Endodermal cell (in vitro differentiated cells): ENCODE results near the gene GCN1. TPM values are rescaled to one million over a fixed set of nuclear protein-coding genes. Genes with fewer than 3 reads are reported as not detected.
A peak's percentile ranks its signal among the peaks of the same experiment; 100 is the strongest.

Experiments
- DNase-seq: peaks from one replicate; pipeline ENCODE4 v3.0.0-alpha.2; 2017
- H3K27ac ChIP-seq: 2 replicates; pipeline ENCODE4 v1.5.1; 2013; ENCODE audit warnings: mild to moderate bottlenecking, low read depth, low read length, moderate library complexity
- H3K27me3 ChIP-seq: 2 replicates; pipeline ENCODE4 v1.6.1; 2013; ENCODE audit warnings: mild to moderate bottlenecking, low read length, moderate library complexity; ENCODE audit not compliant: insufficient read depth, control insufficient read depth, poor library complexity, severe bottlenecking
- H3K36me3 ChIP-seq: 2 replicates; pipeline ENCODE4 v1.7.0; 2013; ENCODE audit warnings: mild to moderate bottlenecking, low read length, moderate library complexity; ENCODE audit not compliant: control insufficient read depth, insufficient read depth
- H3K4me1 ChIP-seq: one replicate; pipeline ENCODE4 v1.7.0; 2013; ENCODE audit warnings: low read length; ENCODE audit not compliant: control insufficient read depth, insufficient read depth
- H3K4me3 ChIP-seq: 2 replicates; pipeline ENCODE4 v1.5.1; 2013; ENCODE audit warnings: mild to moderate bottlenecking, low read length, moderate library complexity
- H3K9ac ChIP-seq: 2 replicates; pipeline ENCODE4 v1.6.1; 2013; ENCODE audit warnings: mild to moderate bottlenecking, low read length, moderate library complexity; ENCODE audit not compliant: poor library complexity, severe bottlenecking; ENCODE audit errors: extremely low read depth
- H3K9me3 ChIP-seq: 2 replicates; pipeline ENCODE4 v1.6.1; 2013; ENCODE audit warnings: mild to moderate bottlenecking, low read length, moderate library complexity; ENCODE audit not compliant: control insufficient read depth
- H3K27ac Mint-ChIP-seq: 2 replicates; pipeline ENCODE4 v1.8.0; 2020; ENCODE audit warnings: mixed read lengths
- H3K27me3 Mint-ChIP-seq: 2 replicates; pipeline ENCODE4 v1.8.0; 2021; ENCODE audit warnings: mild to moderate bottlenecking, mixed read lengths; ENCODE audit not compliant: insufficient read depth
- H3K36me3 Mint-ChIP-seq: 2 replicates; pipeline ENCODE4 v1.8.0; 2020; ENCODE audit warnings: low read depth, mixed read lengths
- H3K4me1 Mint-ChIP-seq: 2 replicates; pipeline ENCODE4 v1.8.0; 2020; ENCODE audit warnings: mixed read lengths
- H3K4me3 Mint-ChIP-seq: 2 replicates; pipeline ENCODE4 v1.8.0; 2020; ENCODE audit warnings: mild to moderate bottlenecking, moderate library complexity, mixed read lengths
- H3K9me3 Mint-ChIP-seq: 2 replicates; pipeline ENCODE4 v1.8.0; 2020; ENCODE audit warnings: mild to moderate bottlenecking, mixed read lengths
- WGBS, 2 experiments: methylation state at CpG; one replicate each; pipeline versions ENCODE4 v1.1.5 to v1.1.7; 2013; ENCODE audit warnings: missing lambda C conversion rate in 2 of 2, mixed read lengths in 1 of 2; ENCODE audit not compliant: insufficient coverage in 1 of 2, insufficient read length in 1 of 2; 5-methylcytosine and 5-hydroxymethylcytosine counted together
- total RNA-seq, 2 donors: library from RNA; stranded (reverse); fragmentation: NEBNext Ultra II Directional in 1 of 2; extraction: Animal tissue kit (Norgen Biotek cat#: 25700) in 1 of 2; gene quantifications; 2 replicates in 1 of 2; 3 replicates in 1 of 2; pipeline ENCODE4 v1.2.1, GENCODE V29; 2021
- TF ChIP-seq, protein P1 (sequence below): fragments of 200-600 bp; sonication (generic); conservative IDR thresholded peaks from 2 replicates; pipeline ENCODE4 v1.5.0; 2021; ENCODE audit warnings: antibody characterized with exemption, mild to moderate bottlenecking

Gene GCN1
- total RNA-seq, 2 donors from 2014 or later = 133 to 143 TPM

DNA sequence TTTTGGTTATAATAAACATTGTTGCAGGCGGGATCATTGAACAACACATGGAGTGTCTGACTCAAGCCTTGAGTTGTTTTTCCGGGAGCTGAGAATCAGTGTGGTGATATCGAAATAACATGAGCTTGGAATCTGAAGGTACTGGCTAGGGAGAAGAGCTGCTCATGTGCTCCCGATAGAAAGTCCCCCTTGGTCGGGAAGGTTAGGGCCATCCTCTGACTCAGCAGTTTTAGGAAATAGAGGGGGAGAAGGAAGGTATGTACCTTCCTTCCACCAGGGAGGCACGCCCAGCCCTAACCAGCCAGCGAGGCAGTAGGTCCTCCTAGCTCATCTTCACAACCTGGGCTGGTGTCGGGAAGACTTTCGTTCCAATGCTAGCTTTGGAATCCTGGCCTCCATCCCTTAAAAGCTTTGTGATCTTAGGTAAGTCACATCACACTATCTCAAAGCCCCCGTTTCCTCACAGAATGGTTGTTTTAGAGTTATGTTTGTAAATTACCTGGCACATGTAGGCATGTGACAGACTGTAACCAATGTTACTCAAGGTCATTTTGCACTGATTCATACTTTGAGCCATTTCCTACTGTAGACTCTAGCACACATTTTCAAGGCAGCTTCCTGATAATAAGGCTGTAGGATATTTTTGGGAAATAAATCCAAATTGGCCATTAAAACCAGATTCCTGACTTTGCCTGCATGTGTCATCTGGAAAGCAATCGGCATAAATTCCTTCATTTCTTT, 76.0 kb downstream of the GCN1 start:
- H3K9me3 Mint-ChIP-seq = no peaks in the 10 kb centered on the region
- 47 to 55% methylated on average over 7 to 11 of the region's 11 CpGs for WGBS, 2 experiments
- H3K4me1 Mint-ChIP-seq = peaks cover 26% of the 10 kb centered on the region
- no peaks in the 10 kb centered on the region for H3K9me3 ChIP-seq
- H3K4me1 ChIP-seq = peaks cover 7% of the 10 kb centered on the region
- peak overlapping the region; percentile 90 for H3K27ac Mint-ChIP-seq
- H3K36me3 ChIP-seq = peaks cover 12% of the 10 kb centered on the region
- H3K4me3 Mint-ChIP-seq = peak overlapping the region; percentile 84
- H3K27me3 ChIP-seq = no peaks in the 10 kb centered on the region
- peaks cover 14% of the 10 kb centered on the region for H3K36me3 Mint-ChIP-seq
- peak overlapping the region; percentile 99 for H3K4me3 ChIP-seq
- no peaks in the 10 kb centered on the region for H3K27me3 Mint-ChIP-seq
- no peak overlapping the region for H3K27ac ChIP-seq
- peak overlapping the region; percentile 80 for H3K9ac ChIP-seq
- TF ChIP-seq, protein P1, sequence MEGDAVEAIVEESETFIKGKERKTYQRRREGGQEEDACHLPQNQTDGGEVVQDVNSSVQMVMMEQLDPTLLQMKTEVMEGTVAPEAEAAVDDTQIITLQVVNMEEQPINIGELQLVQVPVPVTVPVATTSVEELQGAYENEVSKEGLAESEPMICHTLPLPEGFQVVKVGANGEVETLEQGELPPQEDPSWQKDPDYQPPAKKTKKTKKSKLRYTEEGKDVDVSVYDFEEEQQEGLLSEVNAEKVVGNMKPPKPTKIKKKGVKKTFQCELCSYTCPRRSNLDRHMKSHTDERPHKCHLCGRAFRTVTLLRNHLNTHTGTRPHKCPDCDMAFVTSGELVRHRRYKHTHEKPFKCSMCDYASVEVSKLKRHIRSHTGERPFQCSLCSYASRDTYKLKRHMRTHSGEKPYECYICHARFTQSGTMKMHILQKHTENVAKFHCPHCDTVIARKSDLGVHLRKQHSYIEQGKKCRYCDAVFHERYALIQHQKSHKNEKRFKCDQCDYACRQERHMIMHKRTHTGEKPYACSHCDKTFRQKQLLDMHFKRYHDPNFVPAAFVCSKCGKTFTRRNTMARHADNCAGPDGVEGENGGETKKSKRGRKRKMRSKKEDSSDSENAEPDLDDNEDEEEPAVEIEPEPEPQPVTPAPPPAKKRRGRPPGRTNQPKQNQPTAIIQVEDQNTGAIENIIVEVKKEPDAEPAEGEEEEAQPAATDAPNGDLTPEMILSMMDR = peak; percentile 26
- DNase-seq = peak; percentile 91

DNA sequence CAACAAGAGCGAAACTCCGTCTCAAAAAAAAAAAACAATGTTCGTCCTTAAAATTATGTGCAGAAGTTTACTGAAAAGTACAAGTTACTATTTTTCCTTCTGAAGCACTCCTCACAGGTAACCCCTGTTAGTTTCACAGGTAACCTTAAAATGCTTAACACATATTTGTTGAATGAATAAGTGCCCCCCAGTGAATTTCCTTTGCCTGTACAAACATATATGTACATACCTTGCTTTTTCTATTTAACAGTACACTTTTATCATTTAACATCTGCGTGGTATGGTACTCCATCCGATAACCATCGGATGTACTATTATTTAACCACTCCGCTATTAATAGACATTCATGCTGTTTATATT, 76.6 kb downstream of the GCN1 start:
- H3K27ac ChIP-seq = no peak overlapping the region

DNA sequence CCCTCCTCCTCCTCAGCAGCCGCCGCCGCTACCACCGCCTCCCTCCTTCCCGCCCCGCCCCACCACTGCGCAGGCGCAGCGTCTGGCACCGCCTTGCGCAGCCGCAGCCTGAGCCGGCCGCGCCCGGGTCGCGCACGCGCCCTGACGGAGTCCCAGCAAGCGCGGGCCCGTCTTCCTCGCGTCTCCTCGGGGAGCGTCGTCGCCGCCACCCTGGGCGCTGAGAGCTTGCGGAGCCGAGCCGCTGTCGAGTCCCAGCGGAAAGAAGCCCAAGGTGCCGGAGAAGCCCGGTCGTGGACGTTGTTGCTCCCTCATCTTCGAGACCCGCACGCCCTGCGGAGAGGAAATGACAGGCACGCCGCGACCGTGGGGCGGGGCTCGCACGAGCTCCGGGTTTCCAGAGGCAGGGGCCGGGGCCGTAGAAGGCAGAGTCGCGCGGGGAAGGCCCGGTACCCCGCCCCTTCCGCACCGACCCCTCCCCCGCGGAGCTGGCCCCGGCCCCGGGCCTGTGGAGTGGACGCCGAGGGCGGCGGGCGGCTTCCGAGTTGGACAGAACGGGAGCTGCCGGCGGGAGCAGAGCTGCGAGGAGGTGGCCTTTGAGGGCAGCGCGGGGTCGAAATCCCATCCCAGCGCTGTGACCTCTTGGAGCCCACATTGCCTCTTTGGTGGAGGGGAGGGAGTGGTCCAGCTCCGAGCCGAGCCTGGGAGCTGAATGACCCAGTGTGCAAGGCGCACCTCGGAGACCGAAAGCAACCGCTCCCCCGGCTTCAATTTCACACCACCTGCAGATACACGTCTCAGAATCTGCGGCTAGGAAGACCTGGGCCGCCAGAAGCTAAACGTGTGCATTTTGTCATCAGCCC, 77.5 kb downstream of the GCN1 start:
- H3K36me3 Mint-ChIP-seq = peaks cover 20% of the 10 kb centered on the region

More for the DNA sequence above, 76.6 kb downstream of the GCN1 start:
- WGBS, 2 experiments = 0 to 28% methylated on average over 3 to 6 of the region's 7 CpGs
- Mint-ChIP-seq H3K36me3 (peaks cover 17% of the 10 kb centered on the region), H3K4me3 (peak overlapping the region; percentile 84), H3K27me3 (no peaks in the 10 kb centered on the region), H3K9me3 (no peaks in the 10 kb centered on the region), H3K27ac (peak overlapping the region; percentile 90), H3K4me1 (peaks cover 21% of the 10 kb centered on the region)
- H3K9me3 ChIP-seq = no peaks in the 10 kb centered on the region
- peak overlapping the region; percentile 80 for H3K9ac ChIP-seq
- H3K27me3 ChIP-seq = no peaks in the 10 kb centered on the region
- TF ChIP-seq, protein P1 = no peak
- peaks cover 15% of the 10 kb centered on the region for H3K36me3 ChIP-seq
- H3K4me1 ChIP-seq = peaks cover 5% of the 10 kb centered on the region
- peak overlapping the region; percentile 99 for H3K4me3 ChIP-seq
- no peak for DNase-seq

More for the DNA sequence above, 77.5 kb downstream of the GCN1 start:
- H3K9me3 Mint-ChIP-seq = no peaks in the 10 kb centered on the region
- peak overlapping the region; percentile 69 for H3K27ac ChIP-seq
- DNase-seq = peak; percentile 100
- peak overlapping the region; percentile 90 for H3K27ac Mint-ChIP-seq
- peak overlapping the region; percentile 84 for H3K4me3 Mint-ChIP-seq
- 0 to 1% methylated on average over 31 to 91 of the region's 91 CpGs for WGBS, 2 experiments
- H3K36me3 ChIP-seq = peaks cover 15% of the 10 kb centered on the region
- H3K27me3 Mint-ChIP-seq = no peaks in the 10 kb centered on the region
- peak overlapping the region; percentile 99 for H3K4me3 ChIP-seq
- H3K27me3 ChIP-seq = no peaks in the 10 kb centered on the region
- H3K9ac ChIP-seq = peak overlapping the region; percentile 80
- H3K4me1 ChIP-seq = peaks cover 5% of the 10 kb centered on the region
- TF ChIP-seq, protein P1 = no peak
- H3K9me3 ChIP-seq = no peaks in the 10 kb centered on the region
- H3K4me1 Mint-ChIP-seq = peaks cover 21% of the 10 kb centered on the region
